ENCODE measurements around the gene ALDH1L1.

The ALDH1L1 gene

DNA sequence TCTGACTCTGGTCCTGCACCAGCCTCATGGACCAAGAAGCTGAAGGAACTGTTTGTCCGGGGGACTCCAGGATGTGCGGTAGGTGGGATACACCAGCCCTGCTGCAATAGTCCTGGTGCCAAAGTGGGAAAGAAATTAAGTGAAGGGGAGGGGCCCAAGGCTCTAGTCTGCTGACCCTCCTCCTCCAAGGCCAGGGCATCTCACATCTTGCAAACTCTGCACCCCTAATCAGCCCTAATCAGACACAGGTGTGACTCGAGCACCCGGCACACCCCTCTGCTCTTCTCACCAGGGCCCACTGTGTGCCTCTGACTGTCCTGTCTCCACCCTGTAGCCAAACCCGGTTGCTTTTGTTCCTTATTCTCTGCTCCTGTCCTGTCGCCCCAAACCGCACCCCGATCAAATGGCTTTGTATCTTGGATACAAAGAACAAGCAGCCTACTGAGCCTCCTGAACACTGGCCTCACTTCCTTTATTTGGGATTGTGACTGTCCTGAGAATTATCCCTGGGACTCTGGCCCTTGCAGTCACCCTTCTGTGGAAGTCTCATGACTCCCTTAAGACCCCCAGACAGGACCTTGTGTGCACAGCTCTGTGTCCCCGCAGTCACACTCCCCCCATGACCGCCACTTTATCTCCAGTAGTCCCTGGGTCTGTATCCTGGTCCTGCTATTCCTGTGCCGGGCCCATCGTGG is 69.8 kb downstream of the ALDH1L1 start:
- H3K36me3 ChIP-seq (ENCODE audit: low read length): no peaks in the 10 kb centered on the region
- no peaks in the 10 kb centered on the region for H3F3A ChIP-seq (ENCODE audit: insufficient read depth)
- H3K9me2 ChIP-seq (replicated peaks; ENCODE audit: insufficient read depth, low read length): no peaks in the 10 kb centered on the region
- H2AFZ ChIP-seq (ENCODE audit: low read depth, low read length, severe bottlenecking): no peak overlapping the region
- no peak overlapping the region for H3K4me3 ChIP-seq (ENCODE audit: insufficient read depth, low read length, poor library complexity, severe bottlenecking)
- no peaks in the 10 kb centered on the region for H3K27me3 ChIP-seq (ENCODE audit: low read length)
- H3K27ac ChIP-seq (ENCODE audit: low read depth, low read length): no peak overlapping the region
- no peaks in the 10 kb centered on the region for H3K9me3 ChIP-seq (ENCODE audit: insufficient read depth, low read length)
- TF ChIP-seq, protein P1, sequence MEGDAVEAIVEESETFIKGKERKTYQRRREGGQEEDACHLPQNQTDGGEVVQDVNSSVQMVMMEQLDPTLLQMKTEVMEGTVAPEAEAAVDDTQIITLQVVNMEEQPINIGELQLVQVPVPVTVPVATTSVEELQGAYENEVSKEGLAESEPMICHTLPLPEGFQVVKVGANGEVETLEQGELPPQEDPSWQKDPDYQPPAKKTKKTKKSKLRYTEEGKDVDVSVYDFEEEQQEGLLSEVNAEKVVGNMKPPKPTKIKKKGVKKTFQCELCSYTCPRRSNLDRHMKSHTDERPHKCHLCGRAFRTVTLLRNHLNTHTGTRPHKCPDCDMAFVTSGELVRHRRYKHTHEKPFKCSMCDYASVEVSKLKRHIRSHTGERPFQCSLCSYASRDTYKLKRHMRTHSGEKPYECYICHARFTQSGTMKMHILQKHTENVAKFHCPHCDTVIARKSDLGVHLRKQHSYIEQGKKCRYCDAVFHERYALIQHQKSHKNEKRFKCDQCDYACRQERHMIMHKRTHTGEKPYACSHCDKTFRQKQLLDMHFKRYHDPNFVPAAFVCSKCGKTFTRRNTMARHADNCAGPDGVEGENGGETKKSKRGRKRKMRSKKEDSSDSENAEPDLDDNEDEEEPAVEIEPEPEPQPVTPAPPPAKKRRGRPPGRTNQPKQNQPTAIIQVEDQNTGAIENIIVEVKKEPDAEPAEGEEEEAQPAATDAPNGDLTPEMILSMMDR (IDR thresholded peaks at IDR 0.05; ENCODE audit: insufficient read depth, low read length, poor library complexity, severe bottlenecking): no peak
- TF ChIP-seq EZH2phosphoT487 (conservative IDR thresholded peaks at IDR 0.05; ENCODE audit: low read length): no peak
- H3K9ac ChIP-seq (ENCODE audit: low read length): no peak overlapping the region
- H3K4me2 ChIP-seq (ENCODE audit: low read depth, low read length, poor library complexity, severe bottlenecking): no peak overlapping the region
- H4K20me1 ChIP-seq (ENCODE audit: low read depth, low read length): no peaks in the 10 kb centered on the region
- H3K79me2 ChIP-seq (ENCODE audit: insufficient read depth, low read length): no peaks in the 10 kb centered on the region

- Histone ChIP-seq H3K4me3 (ENCODE audit: insufficient read depth, low read length, poor library complexity, severe bottlenecking) (no peak overlapping the region), H3F3A (ENCODE audit: insufficient read depth) (no peaks in the 10 kb centered on the region), H4K20me1 (ENCODE audit: low read depth, low read length) (no peaks in the 10 kb centered on the region), H3K9me2 (replicated peaks; ENCODE audit: insufficient read depth, low read length) (no peaks in the 10 kb centered on the region), H3K27me3 (ENCODE audit: low read length) (no peaks in the 10 kb centered on the region), H3K9me3 (ENCODE audit: insufficient read depth, low read length) (no peaks in the 10 kb centered on the region), H2AFZ (ENCODE audit: low read depth, low read length, severe bottlenecking) (no peak overlapping the region), H3K4me2 (ENCODE audit: low read depth, low read length, poor library complexity, severe bottlenecking) (no peak overlapping the region), H3K27ac (ENCODE audit: low read depth, low read length) (no peak overlapping the region), H3K9ac (ENCODE audit: low read length) (no peak overlapping the region), H3K36me3 (ENCODE audit: low read length) (no peaks in the 10 kb centered on the region), H3K79me2 (ENCODE audit: insufficient read depth, low read length) (no peaks in the 10 kb centered on the region)
- no peak for TF ChIP-seq EZH2phosphoT487 (conservative IDR thresholded peaks at IDR 0.05; ENCODE audit: low read length)
- TF ChIP-seq, protein P1 (IDR thresholded peaks at IDR 0.05; ENCODE audit: insufficient read depth, low read length, poor library complexity, severe bottlenecking): no peak
These were observed 70.5 kb downstream of the ALDH1L1 start for GRCh38 chr3:126109880-126110235.

DNA sequence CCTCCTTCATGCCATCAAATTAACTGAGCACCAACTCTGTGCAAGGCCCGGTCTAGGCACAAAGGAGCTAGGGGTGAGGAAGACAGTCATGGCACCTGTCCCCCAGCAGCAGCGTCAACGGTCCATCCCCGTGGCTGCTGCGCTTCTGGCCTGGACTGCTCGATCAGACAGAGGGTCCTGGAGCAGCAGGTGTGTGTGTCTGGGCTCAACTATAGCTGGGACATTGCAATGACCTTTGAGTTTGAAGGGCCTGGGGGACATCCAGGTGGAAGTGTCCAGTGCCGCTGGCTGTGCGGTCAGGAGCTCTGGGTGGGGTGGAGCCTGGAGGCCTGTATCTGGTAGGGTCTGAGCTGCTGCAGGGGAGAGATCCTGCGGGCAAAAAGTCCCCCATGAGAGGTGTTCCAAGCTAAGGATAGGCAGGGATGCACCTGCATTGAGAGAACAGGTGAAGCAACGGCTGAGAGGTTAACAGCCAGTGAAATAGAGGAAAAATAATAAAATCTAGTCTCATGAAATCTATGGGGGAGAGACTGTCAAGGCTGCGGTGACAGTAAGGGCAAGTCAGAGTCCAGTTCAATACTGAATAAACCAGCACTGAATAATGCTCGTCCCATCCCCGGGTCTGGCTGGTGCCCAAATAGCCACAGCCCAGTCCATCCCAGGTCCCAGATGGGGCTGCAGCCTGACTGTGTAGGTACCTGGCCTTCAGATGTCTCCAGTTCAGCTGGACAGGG is 71.1 kb downstream of the ALDH1L1 start:
- no peak overlapping the region for H2AFZ ChIP-seq (ENCODE audit: low read depth, low read length, severe bottlenecking)
- no peak overlapping the region for H3K9ac ChIP-seq (ENCODE audit: low read length)
- H3F3A ChIP-seq (ENCODE audit: insufficient read depth): no peaks in the 10 kb centered on the region
- H3K9me3 ChIP-seq (ENCODE audit: insufficient read depth, low read length): no peaks in the 10 kb centered on the region
- no peaks in the 10 kb centered on the region for H3K79me2 ChIP-seq (ENCODE audit: insufficient read depth, low read length)
- no peak for TF ChIP-seq EZH2phosphoT487 (conservative IDR thresholded peaks at IDR 0.05; ENCODE audit: low read length)
- TF ChIP-seq, protein P1 (IDR thresholded peaks at IDR 0.05; ENCODE audit: insufficient read depth, low read length, poor library complexity, severe bottlenecking): no peak
- no peaks in the 10 kb centered on the region for H3K27me3 ChIP-seq (ENCODE audit: low read length)
- H3K4me3 ChIP-seq (ENCODE audit: insufficient read depth, low read length, poor library complexity, severe bottlenecking): no peak overlapping the region
- no peaks in the 10 kb centered on the region for H3K9me2 ChIP-seq (replicated peaks; ENCODE audit: insufficient read depth, low read length)
- no peak overlapping the region for H3K27ac ChIP-seq (ENCODE audit: low read depth, low read length)
- no peak overlapping the region for H3K4me2 ChIP-seq (ENCODE audit: low read depth, low read length, poor library complexity, severe bottlenecking)
- no peaks in the 10 kb centered on the region for H4K20me1 ChIP-seq (ENCODE audit: low read depth, low read length)
- no peaks in the 10 kb centered on the region for H3K36me3 ChIP-seq (ENCODE audit: low read length)

Data from SU-DHL-6 (cell line).